GM12878 (cell line): ENCODE results near the gene TBL1XR1. TPM values are rescaled to one million over a fixed set of nuclear protein-coding genes. Genes with fewer than 3 reads are reported as not detected.

Experiments used
- ATAC-seq: fragments of 200-7000 bp; cut with Tn5 transposase; 3 replicates; pipeline ENCODE4 v1.9.1; 2020; ENCODE audit warnings: mild to moderate bottlenecking, moderate library complexity
- BruUV-seq: library from RNA; stranded (reverse); fragments of 400-500 nt; replicated peaks from 2 replicates; lab custom pipeline; 2021; lab: Mats Ljungman, UMichigan
- CTCF ChIA-PET: fragments of 300-600 bp; sonication (Branson Sonifier 250); formaldehyde crosslinking; extraction: SDS; loops from one replicate; lab custom pipeline; 2021; ENCODE audit warnings: inconsistent platforms; lab: Yijun Ruan, JAX
- POLR2A ChIA-PET: fragments of 350-600 bp; formaldehyde crosslinking; extraction: SDS; loops from one replicate; lab custom pipeline; 2021; ENCODE audit warnings: inconsistent platforms; lab: Charles Lee
- RAD21 ChIA-PET: fragments of 300-600 bp; sonication (Branson Sonifier 250); formaldehyde crosslinking; loops from one replicate; lab custom pipeline; 2023; ENCODE audit warnings: antibody characterized with exemption; ENCODE audit not compliant: unreplicated experiment; lab: Charles Lee
- SMC1A ChIA-PET: fragments of 300-600 bp; sonication (Branson Sonifier 250); formaldehyde crosslinking; loops from one replicate; lab custom pipeline; 2023; ENCODE audit not compliant: unreplicated experiment, uncharacterized antibody; lab: Charles Lee
- DNase-seq: peaks from one replicate; pipeline ENCODE4 v3.0.0-alpha.2; 2011; ENCODE audit warnings: low read depth, low spot score
- FAIRE-seq: peaks from 3 replicates; lab custom pipeline; 2011; peaks lifted over from hg19 to GRCh38; lab: Jason Lieb, UNC
- H2AFZ ChIP-seq: 2 replicates; pipeline ENCODE4 v1.6.0; 2011; ENCODE audit warnings: low read depth, low read length, control low read depth; ENCODE audit not compliant: control insufficient read depth
- H3K27ac ChIP-seq: 2 replicates; pipeline ENCODE4 v1.5.1; 2011; ENCODE audit warnings: control low read depth; ENCODE audit not compliant: control insufficient read depth, insufficient read depth
- H3K27me3 ChIP-seq, 2 experiments: replicated peaks in 1 of 2; 2 replicates each; pipeline versions ENCODE4 v1.6.0 to v1.6.1; 2011; ENCODE audit warnings: low read length in 1 of 2; ENCODE audit not compliant: control insufficient read depth in 2 of 2, insufficient read depth in 2 of 2
- H3K36me3 ChIP-seq, 2 experiments: 2 replicates each; pipeline ENCODE4 v1.5.1; 2011; ENCODE audit warnings: low read length in 1 of 2; ENCODE audit not compliant: control insufficient read depth in 2 of 2, insufficient read depth in 2 of 2
- H3K4me1 ChIP-seq: 2 replicates; pipeline ENCODE4 v1.6.1; 2011; ENCODE audit warnings: mild to moderate bottlenecking, low read length, moderate library complexity, mixed read lengths; ENCODE audit not compliant: control insufficient read depth, insufficient read depth
- H3K4me2 ChIP-seq: 2 replicates; pipeline ENCODE4 v1.6.0; 2011; ENCODE audit warnings: control low read depth; ENCODE audit not compliant: control insufficient read depth, insufficient read depth
- H3K4me3 ChIP-seq: fragments of 200-600 bp; sonication (generic); 2 replicates; pipeline ENCODE4 v1.5.1; 2016
- H3K79me2 ChIP-seq: 2 replicates; pipeline ENCODE4 v1.6.0; 2011; ENCODE audit warnings: low read length; ENCODE audit not compliant: control insufficient read depth, insufficient read depth
- H3K9ac ChIP-seq: 2 replicates; pipeline ENCODE4 v1.8.0; 2011; ENCODE audit warnings: low read length, control low read depth, mixed read lengths; ENCODE audit not compliant: control insufficient read depth, insufficient read depth
- H3K9me3 ChIP-seq: replicated peaks from 3 replicates; pipeline ENCODE4 v1.5.1; 2011; ENCODE audit warnings: mild to moderate bottlenecking, low read length; ENCODE audit not compliant: control insufficient read depth, insufficient read depth
- H4K20me1 ChIP-seq: 2 replicates; pipeline ENCODE4 v1.6.0; 2011; ENCODE audit not compliant: control insufficient read depth, insufficient read depth
- BCL11A ChIP-seq: IDR thresholded peaks from 2 replicates; pipeline ENCODE4 v1.6.1; 2011; ENCODE audit warnings: low read depth, low read length
- BCL3 ChIP-seq: IDR thresholded peaks from 2 replicates; pipeline ENCODE4 v1.6.1; 2011; ENCODE audit warnings: borderline replicate concordance, low read depth, mild to moderate bottlenecking, moderate library complexity, low read length; ENCODE audit not compliant: insufficient read depth, poor library complexity, severe bottlenecking
- NBN ChIP-seq: fragments of 450-650 bp; IDR thresholded peaks from 2 replicates; pipeline ENCODE4 v1.6.1; 2016
- PAX5 ChIP-seq: IDR thresholded peaks from 2 replicates; pipeline ENCODE4 v1.6.1; 2011; ENCODE audit warnings: low read depth, low read length, borderline replicate concordance
- ZBTB40 ChIP-seq: fragments of 450-650 bp; IDR thresholded peaks from 2 replicates; pipeline ENCODE4 v1.6.1; 2016; ENCODE audit warnings: mild to moderate bottlenecking, moderate library complexity, borderline replicate concordance
- WGBS: methylation state at CpG from one replicate; pipeline ENCODE4 v1.1.6; 2016; ENCODE audit warnings: low lambda C conversion rate; ENCODE audit not compliant: insufficient replicate concordance, insufficient coverage; ENCODE audit errors: missing lambda C conversion rate; 5-methylcytosine and 5-hydroxymethylcytosine counted together
- in situ Hi-C: fragments of 300-500 bp; cut with MboI; formaldehyde crosslinking; loops from 9 replicates; pipeline ENCODE4 v1.14.3; 2018; ENCODE audit warnings: mixed read lengths
- intact Hi-C: fragments of 100-400 bp; cut with micrococcal nuclease; formaldehyde crosslinking; loops from one replicate; pipeline ENCODE4 v1.14.2; 2022; ENCODE audit not compliant: unreplicated experiment
- polyA plus RNA-seq, 11 experiments: library from polyadenylated mRNA; depleted of rRNA in 4 of 11; unstranded in 6 of 11; stranded (reverse) in 5 of 11; fragments of >200 nt; fragmentation: Nextera tagmentation in 4 of 11; fragmentation: Illumina TruSeq in 1 of 11; extraction: Ambion mirVana in 4 of 11; extraction: Trizol in 1 of 11; gene quantifications; 1 replicate in 1 of 11; 2 replicates in 10 of 11; pipeline versions ENCODE4 v1.2.1 to v1.2.3, GENCODE V29; 2011 to 2016; ENCODE audit warnings: inconsistent platforms in 2 of 11, missing spikeins in 2 of 11, low read depth in 1 of 11
- total RNA-seq, 4 experiments: library from RNA; depleted of rRNA in 3 of 4; stranded (reverse); fragments of >200 nt in 3 of 4; fragmentation: Illumina TruSeq in 1 of 4; extraction: Trizol in 1 of 4; gene quantifications; 2 replicates each; pipeline versions ENCODE4 v1.2.1 to v1.2.3, GENCODE V29; 2013 to 2021
- TF ChIP-seq, protein P1 (sequence below): IDR thresholded peaks from 2 replicates; pipeline ENCODE4 v1.6.1; 2011; ENCODE audit warnings: low read depth, mild to moderate bottlenecking, low read length, moderate library complexity, borderline replicate concordance; ENCODE audit errors: extremely low read depth

Gene TBL1XR1
- total and polyA plus RNA-seq, 10 of the 15 experiments (the other 5 are each of a cell fraction or from before 2014, with no cell fraction given): 13.0 to 115 (median 60.4) TPM

DNA sequence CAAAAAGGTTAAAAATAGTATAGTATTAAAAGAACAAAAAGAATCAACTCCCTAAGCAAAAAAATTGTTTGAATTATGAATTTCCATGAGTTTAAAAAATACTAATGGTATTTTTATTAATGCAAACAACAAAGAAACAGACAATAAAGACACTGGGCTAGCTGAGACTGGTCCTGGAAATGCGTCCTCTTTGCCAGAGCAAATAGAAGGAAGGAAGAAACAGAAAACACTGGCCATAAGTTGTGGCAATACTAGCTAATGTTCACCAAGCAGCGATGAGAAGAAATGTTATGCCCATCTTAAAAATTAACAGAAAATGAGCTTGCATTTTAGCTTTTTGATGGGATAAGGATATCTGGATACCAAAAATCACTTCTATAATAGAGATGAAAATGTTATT, 88.6 kb downstream of the TBL1XR1 start (continued):
- TF ChIP-seq, protein P1, sequence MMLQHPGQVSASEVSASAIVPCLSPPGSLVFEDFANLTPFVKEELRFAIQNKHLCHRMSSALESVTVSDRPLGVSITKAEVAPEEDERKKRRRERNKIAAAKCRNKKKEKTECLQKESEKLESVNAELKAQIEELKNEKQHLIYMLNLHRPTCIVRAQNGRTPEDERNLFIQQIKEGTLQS: no peak
- no peak for TF ChIP-seq BCL3
- TF ChIP-seq PAX5: no peak
- TF ChIP-seq BCL11A: no peak

GRCh38 chr3:177107461-177108239, 89.6 kb downstream of the TBL1XR1 start:
- Histone ChIP-seq H3K36me3 (no peaks in the 10 kb centered on the region), H3K9me3 (no peaks in the 10 kb centered on the region; the same call in 2 of the 3 replicates), H4K20me1 (peaks cover 5% of the 10 kb centered on the region; the same call in 1 of the 2 replicates), H3K4me3 (no peak overlapping the region), H3K27ac (no peak overlapping the region), H2AFZ (no peak overlapping the region), H3K27me3 (no peaks in the 10 kb centered on the region), H3K9ac (no peak overlapping the region), H3K79me2 (peaks cover 85% of the 10 kb centered on the region), H3K4me1 (peaks cover 22% of the 10 kb centered on the region), H3K4me2 (no peak overlapping the region)
- SMC1A ChIA-PET: interaction anchor here (0.7 kb wide), 1 partner anchor 87 kb away, joined by 4 read pairs; no protein-coding TSS in a partner anchor
- BruUV-seq: no TSS peak
- TF ChIP-seq NBN: no peak
- peak; percentile 77 for TF ChIP-seq ZBTB40
- in situ Hi-C loops (no loop called here), intact Hi-C loops (no loop called here)
- POLR2A ChIA-PET: no interaction called here
- WGBS: 71% methylated on average over 6 of the region's 6 CpGs
- DNase-seq: no peak
- RAD21 ChIA-PET: no interaction called here
- FAIRE-seq: no peak
- no peak for ATAC-seq
- CTCF ChIA-PET: interaction anchor here (1.3 kb wide), 1 partner anchor 13 kb away, joined by 4 read pairs; no protein-coding TSS in a partner anchor
